Right lobe of liver (tissue), 6 donors: ENCODE results near the gene DLG1. TPM values are rescaled to one million over a fixed set of nuclear protein-coding genes. Genes with fewer than 3 reads are reported as not detected.

Source experiments
- ATAC-seq, 4 donors: fragments of 200-7000 bp; cut with Tn5 transposase; one replicate each; pipeline ENCODE4 v1.9.1; 2020; ENCODE audit warnings: mild to moderate bottlenecking in 4 of 4, moderate library complexity in 4 of 4
- DNase-seq, 3 donors: peaks; one replicate each; pipeline ENCODE4 v3.0.0-alpha.2; 2020
- H3K27ac ChIP-seq, 3 donors: fragments of 200-600 bp; one replicate each; pipeline ENCODE4 v1.8.0; 2022
- H3K27me3 ChIP-seq, 2 donors: fragments of 200-600 bp; one replicate each; pipeline ENCODE4 v1.8.0; 2022
- H3K36me3 ChIP-seq, 4 donors: fragments of 200-600 bp; sonication (generic) in 1 of 4; one replicate each; pipeline versions ENCODE4 v1.5.1 to v1.8.0; 2017 to 2022; ENCODE audit warnings: control low read depth in 1 of 4
- H3K4me1 ChIP-seq, 4 donors: fragments of 200-600 bp; sonication (generic) in 1 of 4; one replicate each; pipeline versions ENCODE4 v1.5.1 to v1.8.0; 2017 to 2022; ENCODE audit warnings: control low read depth in 1 of 4
- H3K4me3 ChIP-seq, 3 donors: fragments of 200-600 bp; one replicate each; pipeline ENCODE4 v1.8.0; 2022
- H3K9me3 ChIP-seq, 4 donors: fragments of 200-600 bp; sonication (generic) in 1 of 4; one replicate each; pipeline versions ENCODE4 v1.5.1 to v1.8.0; 2017 to 2022; ENCODE audit warnings: control low read depth in 1 of 4
- POLR2A ChIP-seq: fragments of 450-650 bp; IDR thresholded peaks from one replicate; pipeline ENCODE4 v1.6.1; 2017; ENCODE audit warnings: antibody characterized with exemption, mild to moderate bottlenecking
- WGBS: methylation state at CpG from one replicate; pipeline ENCODE4 v1.1.6; 2018; ENCODE audit warnings: low coverage, low lambda C conversion rate; ENCODE audit not compliant: insufficient coverage; ENCODE audit errors: missing lambda C conversion rate; 5-methylcytosine and 5-hydroxymethylcytosine counted together
- intact Hi-C, 2 donors: fragments of 100-400 bp; cut with DNase I; formaldehyde crosslinking; loops; one replicate each; pipeline versions ENCODE4 v1.11.2 to v1.14.1; 2022
- total RNA-seq, 6 experiments: library from RNA; depleted of rRNA in 2 of 6; stranded (reverse); fragments of >200 nt in 2 of 6; fragmentation: NEBNext Ultra II Directional in 3 of 6; extraction: Animal tissue kit (Norgen Biotek cat#: 25700) in 3 of 6; gene quantifications; one replicate each; pipeline versions ENCODE4 v1.1.0 to v1.2.4, GENCODE V29; 2016 to 2023
- TF ChIP-seq, protein P1 (sequence below), 4 donors: fragments of 200-600 bp in 3 of 4; fragments of 450-650 bp in 1 of 4; IDR thresholded peaks; one replicate each; pipeline versions ENCODE4 v1.5.1 to v1.8.0; 2016 to 2022; ENCODE audit warnings: antibody characterized with exemption in 4 of 4, mild to moderate bottlenecking in 2 of 4
- donor health status: DM: no; HTN: yes; CAD: no.
- donor health status: DM: no; HTN: no; CAD: no.
- donor health status: DM: no; HTN: no; CAD: no.
- donor health status: DM: no; HTN: yes; CAD: no.
- donor health status: DM: no; HTN: yes; CAD: no.

Gene DLG1
- total RNA-seq, 6 experiments from 2014 or later = 36.1 to 50.2 (median 44.2) TPM

DNA sequence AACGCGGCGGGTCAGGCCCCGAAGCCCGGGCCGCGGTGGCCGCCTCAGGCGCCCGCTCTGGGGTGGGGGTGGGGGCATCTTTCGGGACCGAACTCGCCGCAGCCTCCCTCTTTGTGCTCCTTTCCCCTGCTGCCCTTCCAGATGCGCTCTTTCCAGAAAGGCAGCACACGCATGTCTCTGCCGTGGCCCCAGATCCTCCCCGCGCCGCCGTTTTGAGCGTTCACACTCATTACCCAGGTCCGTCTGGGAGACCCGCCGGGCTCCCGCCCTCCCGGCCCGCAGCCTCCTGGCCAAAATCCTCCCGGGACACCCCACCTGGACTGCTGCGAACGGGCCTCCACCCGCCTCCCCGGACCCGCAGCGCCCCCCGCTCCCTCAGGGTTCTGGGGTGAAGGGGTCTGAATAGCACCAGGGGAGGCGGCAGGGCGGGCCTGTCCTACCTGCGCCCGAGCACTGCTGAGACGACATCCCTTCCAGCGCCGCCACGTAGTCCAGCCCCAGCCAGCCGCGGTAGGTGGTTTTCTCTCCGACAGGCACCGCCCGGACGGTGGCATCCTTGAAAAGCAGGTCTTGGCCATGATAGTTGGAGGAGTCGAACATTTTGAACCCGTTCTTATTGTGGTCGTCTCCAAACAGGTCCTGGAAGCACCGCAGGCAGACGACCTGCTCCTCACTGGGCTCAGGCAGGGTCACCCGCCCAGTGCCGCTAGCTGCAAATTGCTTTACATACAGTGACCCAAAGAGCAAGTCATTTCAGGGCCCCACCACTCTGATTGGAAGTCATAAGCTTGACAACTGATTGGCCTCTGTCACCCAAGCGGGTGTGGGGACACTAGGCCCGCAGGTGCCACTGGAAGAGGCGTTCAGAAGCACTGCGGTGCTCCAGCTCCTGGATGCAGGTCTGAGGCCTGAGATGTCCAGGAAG lies 294.7 kb downstream of the DLG1 start:
- Histone ChIP-seq H3K27me3 (no peaks in the 10 kb centered on the region), H3K4me1 (no peaks in the 10 kb centered on the region), H3K27ac (peak overlapping the region in 1 of 3 donors; percentile 18), H3K4me3 (peak overlapping the region; percentile 37 to 56 (median 50)), H3K36me3 (no peaks in the 10 kb centered on the region), H3K9me3 (no peaks in the 10 kb centered on the region)
- WGBS = 100% methylated on average over 2 of the region's 61 CpGs
- ATAC-seq (peak in 1 of 4 donors; percentile 4), DNase-seq (peak in 2 of 3 donors; percentile 27 to 67)
- no peak for TF ChIP-seq POLR2A
- TF ChIP-seq, protein P1, sequence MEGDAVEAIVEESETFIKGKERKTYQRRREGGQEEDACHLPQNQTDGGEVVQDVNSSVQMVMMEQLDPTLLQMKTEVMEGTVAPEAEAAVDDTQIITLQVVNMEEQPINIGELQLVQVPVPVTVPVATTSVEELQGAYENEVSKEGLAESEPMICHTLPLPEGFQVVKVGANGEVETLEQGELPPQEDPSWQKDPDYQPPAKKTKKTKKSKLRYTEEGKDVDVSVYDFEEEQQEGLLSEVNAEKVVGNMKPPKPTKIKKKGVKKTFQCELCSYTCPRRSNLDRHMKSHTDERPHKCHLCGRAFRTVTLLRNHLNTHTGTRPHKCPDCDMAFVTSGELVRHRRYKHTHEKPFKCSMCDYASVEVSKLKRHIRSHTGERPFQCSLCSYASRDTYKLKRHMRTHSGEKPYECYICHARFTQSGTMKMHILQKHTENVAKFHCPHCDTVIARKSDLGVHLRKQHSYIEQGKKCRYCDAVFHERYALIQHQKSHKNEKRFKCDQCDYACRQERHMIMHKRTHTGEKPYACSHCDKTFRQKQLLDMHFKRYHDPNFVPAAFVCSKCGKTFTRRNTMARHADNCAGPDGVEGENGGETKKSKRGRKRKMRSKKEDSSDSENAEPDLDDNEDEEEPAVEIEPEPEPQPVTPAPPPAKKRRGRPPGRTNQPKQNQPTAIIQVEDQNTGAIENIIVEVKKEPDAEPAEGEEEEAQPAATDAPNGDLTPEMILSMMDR (IDR thresholded peaks at IDR 0.05) = no peak
- intact Hi-C loops = loop anchor here (5.0 to 10.0 kb wide), 2 partner anchors 181 to 184 kb away; no protein-coding TSS in a partner anchor

DNA sequence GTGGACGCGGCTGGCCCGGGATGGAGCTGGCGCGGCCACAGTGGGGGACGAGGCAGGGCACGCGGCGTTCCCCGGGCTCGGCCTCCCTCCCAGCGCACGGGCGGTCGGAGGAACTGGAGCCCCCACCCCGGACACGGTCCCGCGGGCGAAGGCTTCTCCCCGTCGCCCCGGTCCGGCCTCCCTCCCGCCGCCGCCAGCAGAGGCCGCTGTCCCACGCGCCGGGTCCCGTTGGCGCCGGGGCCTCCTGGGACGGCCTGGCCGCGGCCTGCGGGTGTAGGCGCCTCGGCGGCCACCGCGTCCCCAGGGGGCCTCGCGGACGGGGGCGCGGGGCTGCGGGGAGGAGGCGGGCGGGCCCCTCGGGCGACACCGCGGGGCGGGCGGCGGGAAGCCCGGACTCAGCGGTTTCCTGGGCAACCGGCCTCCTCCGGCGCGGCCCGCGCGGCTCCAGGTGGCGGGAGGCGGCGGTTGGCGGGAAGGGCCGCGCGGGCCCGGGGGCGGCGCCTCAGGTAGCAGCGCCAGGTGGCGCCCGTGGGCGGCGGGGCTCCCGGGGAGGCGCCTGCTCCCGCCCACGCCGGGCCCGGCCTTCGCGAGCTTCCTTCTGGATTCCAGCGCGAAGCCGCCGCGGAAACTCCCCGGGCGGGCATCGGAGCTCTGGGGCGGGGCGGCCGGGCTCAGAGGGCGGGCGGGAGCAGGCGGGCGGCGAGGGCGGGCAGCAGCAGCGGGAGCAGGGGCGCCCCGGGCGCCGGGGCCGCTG lies 295.5 kb downstream of the DLG1 start:
- DNase-seq = peak; percentile 89 to 94 (median 91)
- intact Hi-C loops = loop anchor here (5.0 to 10.0 kb wide), 2 partner anchors 182 to 184 kb away; no protein-coding TSS in a partner anchor
- TF ChIP-seq, protein P1 (IDR thresholded peaks at IDR 0.05) = peak; percentile 65 to 90 (median 78)
- no peak for TF ChIP-seq POLR2A
- peak; percentile 91 to 95 (median 92) for ATAC-seq
- no peaks in the 10 kb centered on the region for H3K4me1 ChIP-seq
- no CpG with 5 or more reads among the region's 113 CpGs for WGBS
- no peaks in the 10 kb centered on the region for H3K9me3 ChIP-seq
- peak overlapping the region in 1 of 3 donors; percentile 18 for H3K27ac ChIP-seq
- H3K36me3 ChIP-seq = no peaks in the 10 kb centered on the region
- H3K4me3 ChIP-seq = peak overlapping the region; percentile 45 to 56 (median 50)
- H3K27me3 ChIP-seq = no peaks in the 10 kb centered on the region

DNA sequence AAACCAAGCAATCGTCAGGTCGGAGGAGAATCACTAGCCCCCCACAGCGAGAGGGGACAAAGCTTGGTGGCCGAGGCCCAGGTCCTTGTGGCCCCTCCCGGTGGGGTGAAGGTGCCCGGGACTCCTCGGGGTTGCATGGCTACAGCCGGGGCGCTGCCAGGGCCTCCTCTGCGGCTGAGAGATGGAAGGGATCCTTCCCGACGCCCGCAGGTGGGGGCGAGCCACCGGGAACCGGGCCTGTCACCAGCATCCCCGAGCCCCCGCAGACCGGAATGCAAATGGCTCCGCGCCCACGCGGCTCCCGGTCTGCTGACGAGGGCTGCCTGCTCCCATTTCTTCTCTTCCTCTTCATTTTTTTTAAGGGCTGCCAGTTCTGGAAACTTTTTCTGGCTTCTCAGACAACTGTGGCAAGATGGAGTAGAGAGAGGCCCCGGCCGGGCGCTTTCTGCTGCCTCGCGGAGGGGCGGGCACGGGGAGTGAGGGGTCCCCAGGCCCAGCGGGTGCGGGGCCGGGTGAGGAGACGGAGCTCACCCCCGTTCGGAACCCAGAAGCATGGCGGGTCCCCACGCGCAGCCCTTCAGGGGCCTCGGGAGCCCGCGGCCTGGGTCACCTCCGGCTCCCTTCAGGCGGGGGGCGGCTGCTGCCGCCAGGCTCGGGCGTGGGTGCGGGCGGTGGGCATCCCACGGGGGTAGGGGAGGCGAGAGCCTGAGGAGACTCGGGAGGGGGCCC lies 296.3 kb downstream of the DLG1 start:
- no peaks in the 10 kb centered on the region for H3K4me1 ChIP-seq
- peak overlapping the region in 1 of 3 donors; percentile 18 for H3K27ac ChIP-seq
- peak overlapping the region; percentile 45 to 56 (median 50) for H3K4me3 ChIP-seq
- WGBS = 56% methylated on average over 19 of the region's 55 CpGs
- H3K27me3 ChIP-seq = no peaks in the 10 kb centered on the region
- TF ChIP-seq, protein P1 (IDR thresholded peaks at IDR 0.05) = no peak
- DNase-seq (peak; percentile 46 to 55 (median 47)), ATAC-seq (peak in 1 of 4 donors; percentile 6)
- no peaks in the 10 kb centered on the region for H3K36me3 ChIP-seq
- intact Hi-C loops = loop anchor here (5.0 to 10.0 kb wide), 2 partner anchors 183 to 185 kb away; no protein-coding TSS in a partner anchor
- no peaks in the 10 kb centered on the region for H3K9me3 ChIP-seq
